SH-SY5Y (cell line): ENCODE data around the gene LSM4.

ENCODE experiments used
- GATA2 ChIP-seq: IDR thresholded peaks from 2 replicates; pipeline ENCODE4 v1.6.1; 2011; ENCODE audit warnings: mild to moderate bottlenecking, low read depth, low read length
- GATA3 ChIP-seq: IDR thresholded peaks from 2 replicates; pipeline ENCODE4 v1.6.1; 2011; ENCODE audit warnings: low read depth, mild to moderate bottlenecking, low read length, moderate library complexity

- TF ChIP-seq GATA2 (no peak), GATA3 (no peak)
Observed at GRCh38 chr19:18362934-18363542, 40.2 kb upstream of the LSM4 start.
